Mesenteric fat pad (tissue), 1 donor: Measurements from ENCODE around the gene FAM98A. TPM values are rescaled to one million over a fixed set of nuclear protein-coding genes. Genes with fewer than 3 reads are reported as not detected.

Experiments used
- DNase-seq: peaks from one replicate; pipeline ENCODE4 v3.0.0-alpha.2; 2020; ENCODE audit warnings: low spot score
- total RNA-seq: library from RNA; stranded (reverse); fragmentation: NEBNext Ultra II Directional; extraction: Animal tissue kit (Norgen Biotek cat#: 25700); gene quantifications from one replicate; pipeline ENCODE4 v1.2.1, GENCODE V29; 2021
- donor health status: DM: yes; HTN: yes; CAD: no.

Gene FAM98A
- total RNA-seq, 1 donor from 2014 or later: 72.2 TPM

DNA sequence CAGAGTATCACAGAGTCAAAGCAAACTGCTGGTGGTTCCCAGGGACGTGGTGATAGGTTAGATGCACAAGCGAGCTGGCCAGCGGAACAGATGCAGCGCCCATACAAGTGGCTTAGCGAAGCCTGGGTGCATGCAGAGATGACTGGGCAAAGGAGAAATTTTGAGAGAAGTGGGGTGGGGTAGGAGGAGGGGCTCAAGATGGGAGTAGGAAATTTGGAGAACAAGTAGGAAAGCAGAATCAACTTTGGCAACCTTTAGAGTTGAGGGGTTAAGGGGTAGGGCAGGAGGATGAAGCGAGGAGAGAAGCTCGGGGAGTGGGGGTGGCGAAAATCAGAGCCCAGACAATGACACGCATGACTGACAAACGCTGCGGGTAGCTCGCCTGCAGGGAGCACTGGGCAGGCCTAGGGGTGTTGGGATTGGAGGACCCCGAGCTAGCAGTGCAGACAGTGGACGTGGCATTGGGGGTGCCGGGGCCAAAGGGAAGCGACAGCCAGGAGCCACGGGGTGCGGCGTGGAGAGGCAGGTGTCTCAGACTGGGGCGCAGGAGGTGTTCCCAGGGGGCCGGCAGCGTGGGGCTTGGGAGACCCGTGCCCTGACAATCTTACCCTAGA lies 431 bp downstream of the FAM98A start:
- DNase-seq: no peak

GRCh38 chr2:33597026-33597425 lies 2.1 kb downstream of the FAM98A start:
- DNase-seq: no peak

GRCh38 chr2:33595385-33595784 lies 3.7 kb downstream of the FAM98A start:
- no peak for DNase-seq

DNA sequence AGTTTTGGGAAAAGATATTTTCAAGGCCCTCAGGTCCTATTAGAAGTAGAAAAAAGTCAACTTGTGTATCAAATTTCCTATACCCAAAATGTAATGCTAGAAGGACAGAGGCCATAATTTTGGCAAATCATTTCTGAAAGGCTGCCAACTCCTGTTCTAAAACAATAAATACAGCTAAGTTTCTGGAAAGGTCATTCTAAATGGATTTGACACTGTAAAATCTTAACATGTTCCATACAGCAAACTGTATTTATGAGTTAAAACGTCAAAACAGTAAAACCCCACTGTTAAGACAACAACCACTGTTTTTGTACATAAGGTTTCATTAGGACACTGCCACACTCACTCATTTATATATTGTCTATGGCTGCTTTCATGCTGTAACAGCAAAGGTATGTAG lies 9.7 kb downstream of the FAM98A start:
- DNase-seq: no peak

- DNase-seq: no peak
Observed at GRCh38 chr2:33588232-33588631, 10.9 kb downstream of the FAM98A start.

DNA sequence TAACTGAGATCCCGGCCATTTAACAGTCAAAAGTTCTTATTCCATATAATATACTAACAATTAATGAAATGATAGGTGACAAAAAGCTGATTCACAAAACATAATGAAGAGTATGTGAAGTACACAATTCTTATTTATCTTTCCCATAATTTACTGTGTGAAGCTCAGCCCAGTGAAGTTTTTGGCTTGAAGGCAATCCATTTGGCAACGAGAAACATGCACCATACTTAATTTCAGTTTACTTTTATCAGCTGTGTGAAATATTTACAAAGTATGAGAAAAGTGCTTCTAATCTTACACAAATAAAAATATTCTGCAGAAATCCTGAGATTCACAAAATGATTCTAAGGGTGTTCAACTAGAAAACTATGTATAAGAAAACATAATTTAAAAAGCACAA lies 12.3 kb downstream of the FAM98A start:
- no peak for DNase-seq

- DNase-seq: no peak
Observed at GRCh38 chr2:33583194-33583938, 15.7 kb downstream of the FAM98A start.

GRCh38 chr2:33581872-33582271 lies 17.2 kb downstream of the FAM98A start:
- DNase-seq: no peak

- DNase-seq: no peak
Observed at GRCh38 chr2:33579227-33579626, 19.9 kb downstream of the FAM98A start.

DNA sequence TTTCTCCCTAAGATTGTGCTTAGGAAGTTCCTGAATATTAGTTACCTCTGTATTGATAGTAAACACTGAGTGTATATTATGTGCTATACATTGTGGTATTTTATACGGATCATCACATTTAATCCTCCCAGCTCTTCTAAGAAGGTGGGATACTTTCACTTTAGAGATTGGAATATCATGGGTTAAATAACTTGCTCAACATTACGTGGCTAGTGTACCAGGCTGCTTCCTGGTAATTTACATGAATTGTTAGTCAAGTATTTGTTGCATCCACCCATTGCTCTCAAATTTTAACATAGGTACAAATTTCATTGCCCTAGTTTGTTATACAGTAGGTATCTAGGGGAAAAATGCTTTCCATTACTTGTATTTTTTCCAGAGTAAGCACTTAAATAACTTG lies 21.4 kb downstream of the FAM98A start:
- DNase-seq: no peak

DNA sequence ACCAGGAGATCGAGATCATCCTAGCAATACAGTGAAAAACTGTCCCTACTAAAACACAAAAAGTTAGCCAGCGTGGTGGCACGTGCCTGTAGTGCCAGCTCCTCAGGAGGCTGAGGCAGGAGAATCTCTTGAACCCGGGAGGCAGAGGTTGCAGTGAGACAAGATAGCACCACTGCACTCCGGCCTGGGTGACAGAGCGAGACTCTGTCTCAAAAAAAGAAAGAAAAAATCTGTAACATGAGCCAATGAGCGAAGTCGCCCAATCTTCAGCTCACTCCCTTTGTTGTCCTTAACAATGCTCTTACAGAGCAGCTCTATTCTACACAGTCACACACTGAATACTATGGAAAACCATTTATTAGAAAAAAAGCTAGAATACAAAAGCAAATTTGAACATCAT lies 22.0 kb downstream of the FAM98A start:
- DNase-seq: no peak

GRCh38 chr2:33573657-33574056 lies 25.4 kb downstream of the FAM98A start:
- DNase-seq: no peak

- DNase-seq: no peak
Observed at GRCh38 chr2:33570681-33571080, 28.4 kb downstream of the FAM98A start.

- DNase-seq: no peak
Observed at GRCh38 chr2:33561872-33562271, 37.2 kb downstream of the FAM98A start.

GRCh38 chr2:33560017-33560416 lies 39.1 kb downstream of the FAM98A start:
- DNase-seq: no peak

GRCh38 chr2:33559328-33559727 lies 39.8 kb downstream of the FAM98A start:
- no peak for DNase-seq

GRCh38 chr2:33555681-33556080 lies 43.4 kb downstream of the FAM98A start:
- no peak for DNase-seq

- no peak for DNase-seq
Observed at GRCh38 chr2:33552758-33553461, 46.2 kb downstream of the FAM98A start.

- DNase-seq: no peak
Observed at GRCh38 chr2:33550206-33550605, 48.9 kb downstream of the FAM98A start.

DNA sequence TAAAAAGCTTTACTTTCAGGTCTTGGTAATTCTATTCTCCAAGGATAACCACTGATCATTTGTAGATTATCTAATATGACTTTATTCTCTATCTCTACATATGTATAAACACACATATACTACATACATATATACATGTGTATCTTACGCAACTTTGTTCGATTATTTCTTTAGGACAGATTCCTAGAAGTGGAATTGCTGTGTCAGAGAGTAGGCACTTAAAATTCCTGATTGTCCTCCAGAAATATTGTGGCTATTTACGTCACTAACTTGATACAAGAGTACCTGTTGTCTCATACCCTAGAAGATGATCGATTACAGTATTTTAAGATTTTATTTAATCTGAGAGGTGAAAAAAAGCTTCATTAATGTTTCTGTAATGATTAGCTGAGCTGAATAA lies 57.9 kb downstream of the FAM98A start:
- no peak for DNase-seq

- no peak for DNase-seq
Observed at GRCh38 chr2:33535421-33535820, 63.7 kb downstream of the FAM98A start.
